Measurements from ENCODE around the gene MARVELD3.
A peak's percentile ranks its signal among the peaks of the same experiment; 100 is the strongest.
"Not testable (repeated sequence)": the region's sequence is repeated elsewhere in the genome, so short reads cannot be mapped to it uniquely, and the experiment has no call there.

MARVELD3 gene

GRCh38 chr16:71626018-71626857, at the start of gene MARVELD3:
Gene MARVELD3, plus strand, starts transcription at chr16:71626184. Its CDS starts 46 bp downstream, at chr16:71626230.
- no peak for DNase-seq (ENCODE audit: low read depth)
- peak within 1 kb of the TSS; percentile 31 for H3K4me3 ChIP-seq (ENCODE audit: low read length)
- TF ChIP-seq, protein P1, sequence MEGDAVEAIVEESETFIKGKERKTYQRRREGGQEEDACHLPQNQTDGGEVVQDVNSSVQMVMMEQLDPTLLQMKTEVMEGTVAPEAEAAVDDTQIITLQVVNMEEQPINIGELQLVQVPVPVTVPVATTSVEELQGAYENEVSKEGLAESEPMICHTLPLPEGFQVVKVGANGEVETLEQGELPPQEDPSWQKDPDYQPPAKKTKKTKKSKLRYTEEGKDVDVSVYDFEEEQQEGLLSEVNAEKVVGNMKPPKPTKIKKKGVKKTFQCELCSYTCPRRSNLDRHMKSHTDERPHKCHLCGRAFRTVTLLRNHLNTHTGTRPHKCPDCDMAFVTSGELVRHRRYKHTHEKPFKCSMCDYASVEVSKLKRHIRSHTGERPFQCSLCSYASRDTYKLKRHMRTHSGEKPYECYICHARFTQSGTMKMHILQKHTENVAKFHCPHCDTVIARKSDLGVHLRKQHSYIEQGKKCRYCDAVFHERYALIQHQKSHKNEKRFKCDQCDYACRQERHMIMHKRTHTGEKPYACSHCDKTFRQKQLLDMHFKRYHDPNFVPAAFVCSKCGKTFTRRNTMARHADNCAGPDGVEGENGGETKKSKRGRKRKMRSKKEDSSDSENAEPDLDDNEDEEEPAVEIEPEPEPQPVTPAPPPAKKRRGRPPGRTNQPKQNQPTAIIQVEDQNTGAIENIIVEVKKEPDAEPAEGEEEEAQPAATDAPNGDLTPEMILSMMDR (conservative IDR thresholded peaks at IDR 0.05; ENCODE audit: low read length): no peak

DNA sequence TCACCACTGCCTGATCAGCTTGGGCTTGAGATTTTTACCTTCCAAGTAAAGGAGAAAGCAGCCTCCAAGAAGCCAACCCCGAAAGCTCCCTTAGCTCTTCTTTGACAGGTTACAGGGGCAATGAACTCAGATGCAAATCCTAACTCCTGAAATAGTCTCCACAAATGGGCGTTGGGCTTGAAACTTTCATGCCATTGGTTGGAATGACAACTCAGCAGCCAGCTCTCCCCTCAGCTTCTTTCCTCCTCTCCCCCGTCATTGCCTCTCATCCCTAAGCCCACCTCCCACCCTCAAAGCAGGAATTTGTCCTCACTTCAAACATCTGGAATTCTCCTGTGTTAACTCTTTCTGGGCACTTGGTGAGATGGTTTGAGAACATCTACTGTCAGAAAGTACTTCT, 49.0 kb upstream of the MARVELD3 start, which contains the start of gene TAT:
Gene TAT, minus strand, starts transcription at position 122 of the 400 bp plus-strand sequence. CDS start 677 bp downstream, outside the sequence.
- TF ChIP-seq, protein P1 (conservative IDR thresholded peaks at IDR 0.05; ENCODE audit: low read length): no peak
- DNase-seq (ENCODE audit: low read depth): no peak
- no peak within 1 kb of the TSS for H3K4me3 ChIP-seq (ENCODE audit: low read length)

DNA sequence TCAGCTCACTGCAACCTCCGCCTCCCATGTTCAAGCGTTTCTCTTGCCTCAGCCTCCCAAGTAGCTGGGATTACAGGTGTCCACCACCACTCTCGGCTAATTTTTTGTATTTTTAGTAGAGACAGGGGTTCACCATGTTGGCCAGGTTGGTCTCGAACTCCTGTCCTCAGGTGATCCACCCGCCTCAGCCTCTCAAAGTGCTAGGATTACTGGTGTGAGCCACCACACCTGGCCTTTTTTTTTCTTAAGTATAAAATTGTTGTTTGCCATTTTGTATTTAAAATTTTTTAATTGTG, 43.5 kb upstream of the MARVELD3 start:
- not testable (repeated sequence) for H3K4me3 ChIP-seq (ENCODE audit: low read length)

DNA sequence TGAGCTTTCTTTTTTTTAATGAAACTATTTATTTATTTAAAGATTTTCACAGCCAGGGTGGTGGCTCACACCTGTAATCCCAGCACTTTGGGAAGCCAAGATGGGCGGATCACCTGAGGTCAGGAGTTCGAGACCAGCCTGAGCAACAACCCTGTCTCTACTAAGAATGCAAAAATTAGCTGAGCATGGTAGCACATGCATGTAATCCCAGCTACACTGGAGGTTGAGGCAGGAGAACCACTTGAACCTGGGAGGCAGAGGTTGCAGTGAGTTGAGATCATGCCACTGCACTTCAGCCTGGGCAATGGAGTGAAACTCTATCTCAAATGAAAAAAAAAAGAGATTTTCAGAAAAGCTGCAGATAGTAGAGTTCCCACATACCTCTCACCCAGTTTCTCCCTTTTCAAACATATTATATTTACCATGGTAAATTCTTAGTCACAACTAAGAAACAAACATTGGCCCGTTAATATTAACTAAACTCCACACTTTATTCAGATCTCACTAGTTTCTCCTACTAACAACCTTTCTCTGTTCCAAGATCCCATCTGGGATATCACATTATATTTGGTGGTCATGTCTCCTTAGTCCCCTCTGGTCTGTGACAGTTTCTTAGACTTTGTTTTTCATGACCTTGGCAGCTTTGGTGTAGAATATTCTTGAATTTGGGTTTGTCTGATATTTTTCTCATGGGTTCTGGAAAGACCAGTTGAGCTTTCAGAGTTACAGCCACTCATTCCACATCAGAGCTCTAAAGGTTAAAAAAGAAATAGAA, 41.3 kb upstream of the MARVELD3 start:
- TF ChIP-seq, protein P1 (conservative IDR thresholded peaks at IDR 0.05; ENCODE audit: low read length): no peak
- H3K4me3 ChIP-seq (ENCODE audit: low read length): no peak overlapping the region
- no peak for DNase-seq (ENCODE audit: low read depth)

More for the DNA sequence above, 43.5 kb upstream of the MARVELD3 start:
- DNase-seq (ENCODE audit: low read depth): not testable (repeated sequence)

- no peak for DNase-seq (ENCODE audit: low read depth)
These were observed 40.7 kb upstream of the MARVELD3 start for GRCh38 chr16:71585318-71585703.

DNA sequence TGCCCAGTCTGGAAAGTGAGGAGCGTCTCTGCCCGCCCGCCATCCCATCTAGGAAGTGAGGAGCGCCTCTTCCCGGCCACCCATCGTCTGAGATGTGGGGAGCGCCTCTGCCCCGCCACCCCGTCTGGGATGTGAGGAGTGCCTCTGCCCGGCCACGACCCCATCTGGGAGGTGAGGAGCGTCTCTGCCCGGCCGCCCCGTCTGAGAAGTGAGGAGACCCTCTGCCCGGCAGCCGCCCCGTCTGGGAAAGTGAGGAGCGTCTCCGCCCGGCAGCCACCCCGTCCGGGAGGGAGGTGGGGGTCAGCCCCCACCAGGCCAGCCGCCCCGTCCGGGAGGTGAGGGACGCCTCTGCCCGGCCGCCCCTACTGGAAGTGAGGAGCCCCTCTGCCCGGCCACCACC, 36.6 kb upstream of the MARVELD3 start:
- DNase-seq (ENCODE audit: low read depth); H3K4me3 ChIP-seq (ENCODE audit: low read length): not testable (repeated sequence)

More at GRCh38 chr16:71585318-71585703, 40.7 kb upstream of the MARVELD3 start:
- no peak overlapping the region for H3K4me3 ChIP-seq (ENCODE audit: low read length)
- TF ChIP-seq, protein P1 (conservative IDR thresholded peaks at IDR 0.05; ENCODE audit: low read length): no peak

- H3K4me3 ChIP-seq (ENCODE audit: low read length); DNase-seq (ENCODE audit: low read depth): not testable (repeated sequence)
These were observed 35.9 kb upstream of the MARVELD3 start for GRCh38 chr16:71590071-71590470.

DNA sequence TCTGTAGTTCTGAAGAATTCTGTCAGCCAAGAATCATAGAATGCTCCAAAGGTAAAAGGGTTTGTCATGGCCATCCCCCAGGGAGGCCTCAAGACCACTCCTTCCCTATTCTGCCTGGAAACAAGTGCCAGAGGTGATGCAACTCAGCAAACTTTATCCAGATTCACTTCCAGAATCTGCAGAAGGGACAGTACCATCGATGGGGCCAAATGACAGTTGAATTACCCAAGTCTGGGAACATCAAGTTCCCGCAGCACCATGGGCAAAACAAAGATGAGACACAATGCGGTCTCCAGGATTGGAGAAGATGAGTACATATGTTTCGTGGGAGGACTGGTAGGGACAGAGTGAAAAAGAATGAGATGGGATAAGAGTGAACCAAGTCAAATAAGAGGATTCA, 35.4 kb upstream of the MARVELD3 start:
- H3K4me3 ChIP-seq (ENCODE audit: low read length): no peak overlapping the region
- TF ChIP-seq, protein P1 (conservative IDR thresholded peaks at IDR 0.05; ENCODE audit: low read length): no peak
- no peak for DNase-seq (ENCODE audit: low read depth)

Data from AG10803 (cell line).